H1 (cell line): Measurements from ENCODE around the gene GALNT9. TPM values are rescaled to one million over a fixed set of nuclear protein-coding genes. Genes with fewer than 3 reads are reported as not detected.

ENCODE experiments used
- CTCF ChIA-PET: fragments of 300-600 bp; sonication (Branson Sonifier 250); formaldehyde crosslinking; loops from one replicate; lab custom pipeline; 2021; ENCODE audit not compliant: partially characterized antibody; lab: Charles Lee
- POLR2A ChIA-PET: fragments of 300-600 bp; sonication (Branson Sonifier 250); formaldehyde crosslinking; loops from one replicate; lab custom pipeline; 2021; ENCODE audit warnings: inconsistent platforms; ENCODE audit not compliant: partially characterized antibody; lab: Charles Lee
- DNase-seq, 2 experiments: peaks; one replicate each; pipeline versions ENCODE4 v3.0.0 to v3.0.0-alpha.2; 2010 to 2022; ENCODE audit warnings: low spot score in 2 of 2, low read depth in 1 of 2, mixed read lengths in 1 of 2
- FAIRE-seq: peaks from 2 replicates; lab custom pipeline; 2011; peaks lifted over from hg19 to GRCh38; lab: Jason Lieb, UNC
- H2AFZ ChIP-seq: 2 replicates; pipeline ENCODE4 v1.8.1; 2012; ENCODE audit warnings: low read length, inconsistent platforms
- H2AK5ac ChIP-seq: 2 replicates; pipeline ENCODE4 v1.6.1; 2013; ENCODE audit warnings: low read depth, low read length
- H2BK120ac ChIP-seq: replicated peaks from 2 replicates; pipeline ENCODE3; 2013; ENCODE audit warnings: low read depth, low read length, inconsistent platforms
- H2BK12ac ChIP-seq: 2 replicates; pipeline ENCODE4 v1.6.1; 2013; ENCODE audit warnings: low read depth, low read length
- H2BK15ac ChIP-seq: 2 replicates; pipeline ENCODE4 v1.6.1; 2013; ENCODE audit warnings: low read length
- H2BK20ac ChIP-seq: 2 replicates; pipeline ENCODE4 v1.6.1; 2013; ENCODE audit warnings: low read length
- H2BK5ac ChIP-seq: 2 replicates; pipeline ENCODE4 v1.6.1; 2013; ENCODE audit warnings: low read depth, low read length
- H3K14ac ChIP-seq: 2 replicates; pipeline ENCODE4 v1.6.1; 2013; ENCODE audit warnings: inconsistent platforms; ENCODE audit not compliant: insufficient read length
- H3K18ac ChIP-seq: 2 replicates; pipeline ENCODE4 v1.6.1; 2013; ENCODE audit warnings: low read length; ENCODE audit errors: extremely low read depth
- H3K23ac ChIP-seq: 2 replicates; pipeline ENCODE4 v1.6.1; 2013; ENCODE audit warnings: inconsistent platforms; ENCODE audit not compliant: insufficient read length
- H3K23me2 ChIP-seq: 2 replicates; pipeline ENCODE4 v1.6.1; 2013; ENCODE audit warnings: low read depth, low read length
- H3K27ac ChIP-seq: 2 replicates; pipeline ENCODE4 v1.6.1; 2011; ENCODE audit warnings: low read depth, low read length, inconsistent platforms
- H3K27me3 ChIP-seq, 4 experiments: replicated peaks in 1 of 4; 1 replicate in 1 of 4; 2 replicates in 3 of 4; pipeline versions ENCODE4 v1.6.1 to v1.8.1; 2011 to 2013; ENCODE audit warnings: low read length in 3 of 4, mild to moderate bottlenecking in 3 of 4, inconsistent platforms in 2 of 4, mixed read lengths in 2 of 4, moderate library complexity in 1 of 4; ENCODE audit not compliant: control insufficient read depth in 3 of 4, insufficient read depth in 3 of 4; ENCODE audit errors: extremely low read depth in 1 of 4
- H3K36me3 ChIP-seq, 4 experiments: 2 replicates each; pipeline versions ENCODE4 v1.6.1 to v1.8.1; 2011 to 2013; ENCODE audit warnings: mild to moderate bottlenecking in 4 of 4, low read length in 3 of 4, moderate library complexity in 2 of 4, control low read depth in 1 of 4, inconsistent platforms in 1 of 4; ENCODE audit not compliant: insufficient read depth in 4 of 4, control insufficient read depth in 2 of 4
- H3K4ac ChIP-seq: replicated peaks from 2 replicates; pipeline ENCODE3; 2013; ENCODE audit warnings: low read length, low read depth, mixed read lengths, inconsistent platforms; ENCODE audit not compliant: insufficient read length
- H3K4me1 ChIP-seq, 4 experiments: replicated peaks in 1 of 4; 1 replicate in 1 of 4; 2 replicates in 3 of 4; pipeline versions ENCODE4 v1.6.1 to v1.8.1; 2011 to 2013; ENCODE audit warnings: low read length in 3 of 4, inconsistent platforms in 2 of 4, mixed read lengths in 1 of 4; ENCODE audit not compliant: insufficient read depth in 4 of 4, control insufficient read depth in 3 of 4
- H3K4me2 ChIP-seq, 2 experiments: 2 replicates each; pipeline versions ENCODE4 v1.6.1 to v1.8.1; 2011 to 2013; ENCODE audit warnings: low read depth in 2 of 2, low read length in 2 of 2, control low read depth in 1 of 2, inconsistent platforms in 1 of 2, mild to moderate bottlenecking in 1 of 2; ENCODE audit not compliant: insufficient read depth in 1 of 2
- H3K4me3 ChIP-seq, 4 experiments: fragments of 200-600, 300-600 bp in 1 of 4; sonication (generic), shearing (Covaris generic), sonication (Bioruptor Twin) in 1 of 4; 2 replicates each; pipeline versions ENCODE4 v1.5.1 to v1.8.1; 2011 to 2016; ENCODE audit warnings: low read length in 4 of 4, low read depth in 3 of 4, control low read depth in 2 of 4, inconsistent platforms in 2 of 4, mild to moderate bottlenecking in 2 of 4, mixed read lengths in 1 of 4, moderate library complexity in 1 of 4; ENCODE audit not compliant: insufficient read depth in 2 of 4; ENCODE audit errors: extremely low read depth in 1 of 4
- H3K56ac ChIP-seq: replicated peaks from 2 replicates; pipeline ENCODE3; 2013; ENCODE audit warnings: low read depth, mild to moderate bottlenecking, mixed read lengths, low read length, inconsistent platforms; ENCODE audit not compliant: insufficient read length
- H3K79me1 ChIP-seq: 2 replicates; pipeline ENCODE4 v1.6.1; 2013; ENCODE audit warnings: low read depth, low read length, control low read depth
- H3K79me2 ChIP-seq, 2 experiments: 2 replicates each; pipeline versions ENCODE4 v1.6.1 to v1.8.1; 2012 to 2013; ENCODE audit warnings: low read length in 2 of 2, mild to moderate bottlenecking in 2 of 2, inconsistent platforms in 1 of 2; ENCODE audit not compliant: insufficient read depth in 2 of 2, control insufficient read depth in 1 of 2
- H3K9ac ChIP-seq, 4 experiments: replicated peaks in 1 of 4; 1 replicate in 1 of 4; 2 replicates in 3 of 4; pipeline versions ENCODE4 v1.6.1 to v1.8.1; 2011 to 2013; ENCODE audit warnings: low read depth in 3 of 4, low read length in 3 of 4, control low read depth in 2 of 4, mild to moderate bottlenecking in 2 of 4, moderate library complexity in 2 of 4, inconsistent platforms in 1 of 4; ENCODE audit errors: extremely low read depth in 1 of 4
- H3K9me3 ChIP-seq, 2 experiments: 2 replicates each; pipeline versions ENCODE4 v1.6.1 to v1.8.1; 2012 to 2013; ENCODE audit warnings: mild to moderate bottlenecking in 2 of 2, moderate library complexity in 2 of 2, control low read depth in 1 of 2, inconsistent platforms in 1 of 2, low read depth in 1 of 2, low read length in 1 of 2, mixed read lengths in 1 of 2; ENCODE audit not compliant: insufficient read depth in 2 of 2
- H4K20me1 ChIP-seq, 2 experiments: replicated peaks in 1 of 2; 2 replicates each; pipeline versions ENCODE3 to v1.8.1; 2011 to 2013; ENCODE audit warnings: inconsistent platforms in 2 of 2, low read length in 2 of 2, mild to moderate bottlenecking in 1 of 2; ENCODE audit not compliant: insufficient read depth in 2 of 2, control insufficient read depth in 1 of 2
- H4K5ac ChIP-seq: 2 replicates; pipeline ENCODE4 v1.6.1; 2013; ENCODE audit warnings: low read length, low read depth, mixed read lengths, inconsistent platforms; ENCODE audit not compliant: insufficient read length
- H4K8ac ChIP-seq: 2 replicates; pipeline ENCODE4 v1.8.0; 2013; ENCODE audit warnings: mild to moderate bottlenecking, moderate library complexity, low read length, inconsistent platforms; ENCODE audit not compliant: insufficient read depth; ENCODE audit errors: extremely low read depth
- H4K91ac ChIP-seq: replicated peaks from 2 replicates; pipeline ENCODE3; 2013; ENCODE audit warnings: low read length, mixed read lengths, inconsistent platforms; ENCODE audit not compliant: insufficient read length
- CEBPB ChIP-seq: IDR thresholded peaks from 2 replicates; pipeline ENCODE4 v1.6.1; 2012; ENCODE audit warnings: low read depth, low read length
- EZH2 ChIP-seq: fragments of 200-600 bp; sonication (generic); IDR thresholded peaks from 2 replicates; pipeline ENCODE4 v1.7.1; 2012; ENCODE audit warnings: low read depth, mild to moderate bottlenecking, moderate library complexity, low read length, inconsistent platforms; ENCODE audit not compliant: severe bottlenecking
- SIRT6 ChIP-seq: IDR thresholded peaks from one replicate; pipeline ENCODE4 v1.7.1; 2012; ENCODE audit warnings: low read length, inconsistent platforms
- SUZ12 ChIP-seq: fragments of 200-600 bp; sonication (generic); IDR thresholded peaks from 2 replicates; pipeline ENCODE4 v1.6.1; 2012; ENCODE audit warnings: mild to moderate bottlenecking, inconsistent platforms, low read length, moderate library complexity, mixed read lengths
- WGBS, 2 experiments: shearing (Covaris generic) in 1 of 2; methylation state at CpG; one replicate each; pipeline versions ENCODE4 v1.1.6 to v1.1.7; 2013 to 2015; ENCODE audit warnings: low lambda C conversion rate in 2 of 2, mixed read lengths in 2 of 2, inconsistent platforms in 1 of 2, low coverage in 1 of 2, missing lambda C conversion rate in 1 of 2; ENCODE audit not compliant: insufficient replicate concordance in 2 of 2, insufficient coverage in 1 of 2, insufficient read length in 1 of 2; ENCODE audit errors: extremely low coverage in 1 of 2, missing lambda C conversion rate in 1 of 2; 5-methylcytosine and 5-hydroxymethylcytosine counted together
- polyA plus RNA-seq, 7 experiments: library from polyadenylated mRNA; depleted of rRNA in 3 of 7; stranded (reverse) in 5 of 7; unstranded in 2 of 7; fragments of >200 nt in 5 of 7; fragments of 200-250 nt in 2 of 7; gene quantifications; 1 replicate in 5 of 7; 2 replicates in 1 of 7; 4 replicates in 1 of 7; pipeline versions ENCODE4 v1.2.1 to v1.2.3, GENCODE V29; 2011 to 2013; ENCODE audit warnings: missing spikeins in 2 of 7, mixed read lengths in 2 of 7
- total RNA-seq: library from RNA; stranded (reverse); fragmentation: NEBNext Ultra II Directional; extraction: Animal tissue kit (Norgen Biotek cat#: 25700); gene quantifications from 2 replicates; pipeline ENCODE4 v1.2.1, GENCODE V29; 2021

GALNT9 gene
- total and polyA plus RNA-seq, 2 of the 8 experiments (the other 6 are each of a cell fraction or from before 2014, with no cell fraction given) = 2.0 to 3.6 TPM

DNA sequence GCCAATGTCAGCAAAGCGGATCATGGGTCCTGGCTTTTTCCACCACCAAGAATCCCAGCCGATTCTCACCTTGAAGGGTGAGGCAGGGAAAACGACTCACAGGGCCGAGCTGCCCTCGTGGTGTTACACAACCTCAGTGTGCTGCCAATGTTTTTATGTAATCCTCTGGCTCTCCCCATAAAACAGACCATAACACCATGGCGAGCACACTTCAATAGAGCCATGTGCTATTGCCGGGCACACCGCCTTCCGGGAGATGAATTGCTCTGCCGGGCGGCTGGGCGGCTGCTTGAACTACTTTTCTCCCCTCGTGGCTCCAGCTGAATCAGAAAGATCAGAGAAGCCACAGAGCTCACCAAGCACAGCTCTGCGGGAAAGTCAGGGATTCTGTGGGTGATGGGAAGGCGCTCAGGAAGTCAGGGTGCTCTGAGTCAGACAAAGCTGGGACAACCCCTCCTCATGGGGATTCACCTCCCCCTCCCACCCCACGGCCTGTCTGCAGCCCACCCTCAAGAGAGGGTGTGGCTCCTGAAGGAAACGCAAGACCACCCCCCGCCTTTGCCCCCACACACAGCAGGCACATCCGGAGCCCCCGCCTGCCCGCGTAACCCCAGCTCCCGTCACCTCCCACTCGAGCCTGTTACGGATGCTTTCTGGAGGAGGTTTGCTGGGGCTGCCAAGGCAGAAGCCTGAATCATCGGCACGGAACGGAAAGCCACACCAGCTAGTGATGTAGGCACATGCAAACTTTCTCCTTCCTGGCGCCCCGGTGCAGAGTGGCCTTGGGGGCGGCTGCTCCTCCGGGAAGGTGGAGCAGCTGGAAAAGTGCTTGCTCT lies 1.8 kb downstream of the GALNT9 start:
- H4K91ac ChIP-seq = no peak overlapping the region
- H3K23ac ChIP-seq = no peak overlapping the region
- H2BK15ac ChIP-seq = no peak overlapping the region
- H2BK120ac ChIP-seq = no peak overlapping the region
- H4K5ac ChIP-seq = no peak overlapping the region
- peaks cover 0 to 13% of the 10 kb centered on the region in 2 experiments for H4K20me1 ChIP-seq
- H2BK5ac ChIP-seq = no peak overlapping the region
- WGBS, 2 experiments = 56% methylated on average over 24 of the region's 32 CpGs; no CpG with 5 or more reads in 1 of the 2 experiments
- H3K79me2 ChIP-seq = no peaks in the 10 kb centered on the region
- H3K27me3 ChIP-seq = peaks cover 12 to 65% (median 51%) of the 10 kb centered on the region in 4 experiments
- H3K14ac ChIP-seq = no peak overlapping the region
- H3K18ac ChIP-seq = no peak overlapping the region
- H3K79me1 ChIP-seq = no peaks in the 10 kb centered on the region
- no peak overlapping the region for H3K27ac ChIP-seq
- no peak overlapping the region for H2BK12ac ChIP-seq
- no peak overlapping the region for H4K8ac ChIP-seq
- H3K23me2 ChIP-seq = no peaks in the 10 kb centered on the region; the same call in 1 of the 2 replicates
- CTCF ChIA-PET = interaction anchor here (0.9 to 2.7 kb wide), 10 partner anchors 10 to 290 kb away, joined by 3 to 10 read pairs (median 3); no protein-coding TSS in a partner anchor
- peaks cover 0 to 15% (median 2%) of the 10 kb centered on the region in 4 experiments; a peak in 6 of 7 replicates for H3K4me1 ChIP-seq
- H2AK5ac ChIP-seq = no peak overlapping the region
- FAIRE-seq (no peak), DNase-seq (no peak)
- no peaks in the 10 kb centered on the region for H3K9me3 ChIP-seq
- H3K4me3 ChIP-seq = peak overlapping the region in 1 of 4 experiments; percentile 49; a peak in 2 of 8 replicates
- no peaks in the 10 kb centered on the region for H3K36me3 ChIP-seq
- no peak overlapping the region for H3K4ac ChIP-seq
- peak overlapping the region; percentile 23 to 33; a peak in 3 of 4 replicates for H3K4me2 ChIP-seq
- H2AFZ ChIP-seq = no peak overlapping the region
- TF ChIP-seq CEBPB (no peak), EZH2 (peak; percentile 16), SUZ12 (0 out of 2 replicates have a peak, but pooled peaks have one; percentile 12), SIRT6 (no peak)
- no peak overlapping the region for H2BK20ac ChIP-seq
- no peak overlapping the region for H3K9ac ChIP-seq
- POLR2A ChIA-PET = no interaction called here
- no peak overlapping the region for H3K56ac ChIP-seq
